ENCODE data around the gene GART.
"Not testable (repeated sequence)": the region's sequence is repeated elsewhere in the genome, so short reads cannot be mapped to it uniquely, and the experiment has no call there.

Gene GART

DNA sequence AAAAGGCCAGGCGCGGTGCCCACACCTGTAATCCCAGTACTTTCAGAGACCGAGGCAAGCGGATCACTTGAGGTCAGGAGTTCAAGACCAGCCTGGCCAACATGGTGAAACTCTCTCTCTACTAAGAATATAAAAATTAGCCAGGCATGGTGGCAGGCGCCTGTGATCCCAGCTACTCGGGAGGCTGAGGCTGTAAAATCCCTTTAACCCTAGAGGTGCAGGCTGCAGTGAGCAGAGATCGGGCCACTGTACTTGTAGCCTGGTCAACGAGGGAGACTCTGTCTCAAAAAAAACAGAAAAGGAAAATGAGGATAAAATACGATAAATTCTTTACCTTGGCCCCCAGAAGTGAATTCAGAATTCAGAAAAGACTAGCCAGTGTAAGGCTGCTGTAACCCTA lies 63.7 kb downstream of the GART start:
- TF ChIP-seq, protein P1, sequence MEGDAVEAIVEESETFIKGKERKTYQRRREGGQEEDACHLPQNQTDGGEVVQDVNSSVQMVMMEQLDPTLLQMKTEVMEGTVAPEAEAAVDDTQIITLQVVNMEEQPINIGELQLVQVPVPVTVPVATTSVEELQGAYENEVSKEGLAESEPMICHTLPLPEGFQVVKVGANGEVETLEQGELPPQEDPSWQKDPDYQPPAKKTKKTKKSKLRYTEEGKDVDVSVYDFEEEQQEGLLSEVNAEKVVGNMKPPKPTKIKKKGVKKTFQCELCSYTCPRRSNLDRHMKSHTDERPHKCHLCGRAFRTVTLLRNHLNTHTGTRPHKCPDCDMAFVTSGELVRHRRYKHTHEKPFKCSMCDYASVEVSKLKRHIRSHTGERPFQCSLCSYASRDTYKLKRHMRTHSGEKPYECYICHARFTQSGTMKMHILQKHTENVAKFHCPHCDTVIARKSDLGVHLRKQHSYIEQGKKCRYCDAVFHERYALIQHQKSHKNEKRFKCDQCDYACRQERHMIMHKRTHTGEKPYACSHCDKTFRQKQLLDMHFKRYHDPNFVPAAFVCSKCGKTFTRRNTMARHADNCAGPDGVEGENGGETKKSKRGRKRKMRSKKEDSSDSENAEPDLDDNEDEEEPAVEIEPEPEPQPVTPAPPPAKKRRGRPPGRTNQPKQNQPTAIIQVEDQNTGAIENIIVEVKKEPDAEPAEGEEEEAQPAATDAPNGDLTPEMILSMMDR (IDR thresholded peaks at IDR 0.05; ENCODE audit: low read depth, low read length): no peak
- Histone ChIP-seq H3K27me3 (no peaks in the 10 kb centered on the region), H3K4me1 (no peaks in the 10 kb centered on the region), H3K36me3 (no peaks in the 10 kb centered on the region), H3K9me3 (no peaks in the 10 kb centered on the region), H3K4me3 (ENCODE audit: low read depth, low read length) (peak overlapping the region; percentile 86)
- no peak for DNase-seq

DNA sequence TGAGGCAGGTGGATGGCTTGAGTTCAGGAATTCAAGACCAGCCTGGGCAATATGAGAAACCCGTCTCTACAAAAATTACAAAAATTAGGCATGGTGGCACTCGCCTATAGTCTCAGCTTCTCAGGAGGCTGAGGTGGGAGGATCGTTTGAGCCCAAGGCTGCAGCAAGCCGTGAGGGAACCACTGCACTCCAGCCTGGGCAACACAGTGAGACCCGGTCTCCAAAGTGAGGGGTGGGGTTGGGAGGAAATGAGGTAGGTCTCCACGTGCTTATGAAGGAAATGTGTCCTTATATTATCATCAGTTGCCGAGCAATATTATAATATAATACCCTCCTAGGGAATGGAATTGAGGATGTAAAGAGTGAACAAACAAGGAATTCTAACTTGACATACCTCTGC lies 64.9 kb downstream of the GART start:
- TF ChIP-seq, protein P1 (IDR thresholded peaks at IDR 0.05; ENCODE audit: low read depth, low read length): no peak
- no peaks in the 10 kb centered on the region for H3K4me1 ChIP-seq
- H3K9me3 ChIP-seq: no peaks in the 10 kb centered on the region
- no peak overlapping the region for H3K4me3 ChIP-seq (ENCODE audit: low read depth, low read length)
- H3K27me3 ChIP-seq: no peaks in the 10 kb centered on the region
- H3K36me3 ChIP-seq: no peaks in the 10 kb centered on the region
- no peak for DNase-seq

DNA sequence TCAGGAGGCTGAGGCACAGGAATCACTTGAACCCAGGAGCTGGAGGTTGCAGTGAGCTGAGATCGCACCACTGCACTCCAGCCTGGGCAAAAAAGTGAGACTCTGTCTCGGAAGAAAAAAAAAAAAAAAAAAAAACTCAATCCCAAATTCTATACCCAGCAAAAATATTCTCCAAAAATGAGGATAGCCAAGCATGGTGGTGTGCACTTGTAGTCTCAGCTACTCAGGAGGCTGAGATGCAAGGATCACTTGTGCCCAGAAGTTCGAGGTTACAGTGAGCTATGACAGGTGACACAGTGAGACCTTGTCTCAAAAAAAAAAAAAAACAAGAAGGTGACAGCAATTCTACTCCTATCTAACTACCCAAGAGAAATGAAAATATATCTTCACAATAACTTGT lies 68.6 kb downstream of the GART start:
- Histone ChIP-seq H3K36me3 (no peaks in the 10 kb centered on the region), H3K4me1 (no peaks in the 10 kb centered on the region), H3K27me3 (no peaks in the 10 kb centered on the region), H3K9me3 (no peaks in the 10 kb centered on the region), H3K4me3 (ENCODE audit: low read depth, low read length) (no peak overlapping the region)
- no peak for DNase-seq
- TF ChIP-seq, protein P1 (IDR thresholded peaks at IDR 0.05; ENCODE audit: low read depth, low read length): no peak

DNA sequence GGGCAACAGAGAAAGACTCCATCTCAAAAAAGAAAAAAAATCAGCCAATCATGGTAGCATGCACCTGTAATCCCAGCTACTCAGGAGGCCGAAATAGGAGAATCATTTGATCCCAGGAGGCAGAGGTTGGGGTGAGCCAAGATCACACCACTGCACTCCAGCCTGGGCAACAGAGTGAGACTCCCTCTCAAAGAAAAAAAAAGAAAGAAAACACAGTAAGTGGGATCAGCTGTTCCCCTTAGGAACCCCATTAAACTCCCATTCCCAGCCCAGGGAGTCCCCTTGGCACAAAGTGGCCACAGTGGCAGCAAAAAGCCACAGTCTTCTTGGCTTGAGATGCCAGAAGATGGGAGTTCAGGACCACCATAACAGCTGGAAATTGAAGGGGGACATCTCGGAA lies 71.2 kb downstream of the GART start:
- no peaks in the 10 kb centered on the region for H3K36me3 ChIP-seq
- TF ChIP-seq, protein P1 (IDR thresholded peaks at IDR 0.05; ENCODE audit: low read depth, low read length): no peak
- H3K4me3 ChIP-seq (ENCODE audit: low read depth, low read length): no peak overlapping the region
- H3K4me1 ChIP-seq: no peaks in the 10 kb centered on the region
- H3K9me3 ChIP-seq: no peaks in the 10 kb centered on the region
- no peak for DNase-seq
- no peaks in the 10 kb centered on the region for H3K27me3 ChIP-seq

DNA sequence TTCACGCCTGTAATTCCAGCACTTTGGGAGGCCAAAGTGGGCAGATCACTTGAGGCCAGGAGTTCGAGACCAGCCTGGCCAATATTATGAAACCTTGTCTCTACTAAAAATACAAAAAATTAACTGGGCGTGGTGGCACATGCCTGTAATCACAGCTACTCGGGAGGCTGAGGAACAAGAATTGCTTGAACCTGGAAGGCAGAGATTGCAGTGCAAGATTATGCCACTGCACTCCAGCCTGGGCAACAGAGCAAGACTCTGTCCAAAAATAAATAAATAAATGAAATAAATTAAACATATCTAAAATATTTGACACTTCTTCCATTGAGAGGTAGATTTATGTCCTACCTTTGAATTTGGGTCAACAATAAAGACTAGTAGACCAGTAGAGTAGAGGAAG lies 72.7 kb downstream of the GART start:
- not testable (repeated sequence) for H3K4me3 ChIP-seq (ENCODE audit: low read depth, low read length); DNase-seq; H3K36me3 ChIP-seq; H3K4me1 ChIP-seq; H3K27me3 ChIP-seq; H3K9me3 ChIP-seq

DNA sequence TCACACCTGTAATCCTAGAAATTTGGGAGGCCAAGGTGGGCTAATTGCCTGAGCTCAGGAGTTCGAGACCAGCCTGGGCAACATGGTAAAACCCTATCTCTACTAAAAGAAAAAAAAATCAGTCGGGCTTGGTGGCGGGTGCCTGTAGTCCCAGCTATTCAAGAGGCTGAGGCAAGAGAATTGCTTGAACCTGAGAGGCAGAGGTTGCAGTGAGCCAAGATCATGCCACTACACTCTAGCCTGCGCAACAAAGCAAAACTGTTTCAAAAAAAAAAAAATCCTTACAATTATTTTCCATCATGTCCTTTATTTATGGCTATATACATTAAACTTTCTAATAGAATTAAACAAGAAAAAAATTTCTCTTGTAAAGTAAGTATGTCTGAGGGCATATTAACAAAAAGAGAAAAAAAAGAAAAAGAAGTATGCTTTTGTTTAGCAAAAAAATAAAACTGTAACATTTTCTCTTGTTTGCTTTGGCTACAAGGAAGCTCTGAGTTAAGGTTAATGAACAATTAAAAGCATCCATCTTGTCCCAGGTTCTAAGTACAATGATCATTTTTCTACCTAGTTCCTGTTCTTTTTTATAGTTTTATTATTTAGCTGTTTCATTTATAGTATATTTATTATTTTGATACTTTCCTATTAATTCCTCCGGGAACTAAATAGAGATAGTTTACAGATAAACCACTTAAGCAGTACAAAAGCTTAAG lies 80.2 kb downstream of the GART start:
- H3K36me3 ChIP-seq: no peaks in the 10 kb centered on the region; the same call in none of the 2 replicates
- H3K27me3 ChIP-seq: no peaks in the 10 kb centered on the region
- no peaks in the 10 kb centered on the region for H3K4me1 ChIP-seq

More for the DNA sequence above, 80.2 kb downstream of the GART start:
- no peak for DNase-seq
- TF ChIP-seq, protein P1 (IDR thresholded peaks at IDR 0.05; ENCODE audit: low read depth, low read length): no peak
- no peaks in the 10 kb centered on the region for H3K9me3 ChIP-seq
- H3K4me3 ChIP-seq (ENCODE audit: low read depth, low read length): no peak overlapping the region

All from BE2C (cell line).